Urinary bladder (tissue), 4 donors: ENCODE measurements around the gene OTOS. TPM values are rescaled to one million over a fixed set of nuclear protein-coding genes. Genes with fewer than 3 reads are reported as not detected.

Experiments used
- DNase-seq: peaks from one replicate; pipeline ENCODE4 v3.0.0-alpha.2; 2015; ENCODE audit errors: extremely low spot score
- H3K27ac ChIP-seq: one replicate; pipeline ENCODE4 v1.5.1; 2013; ENCODE audit warnings: low read depth, mild to moderate bottlenecking, moderate library complexity
- H3K36me3 ChIP-seq: one replicate; pipeline ENCODE4 v1.6.1; 2013; ENCODE audit warnings: mild to moderate bottlenecking, moderate library complexity; ENCODE audit not compliant: insufficient read depth
- H3K4me1 ChIP-seq: one replicate; pipeline ENCODE4 v1.6.1; 2013; ENCODE audit warnings: mild to moderate bottlenecking, moderate library complexity; ENCODE audit not compliant: insufficient read depth
- H3K4me3 ChIP-seq: one replicate; pipeline ENCODE4 v1.5.1; 2013; ENCODE audit warnings: low read depth, low read length
- WGBS: extraction: QIAGEN DNeasy Blood & Tissue Kit; methylation state at CpG from one replicate; pipeline ENCODE4 v1.1.7; 2013; 5-methylcytosine and 5-hydroxymethylcytosine counted together
- polyA plus RNA-seq: library from polyadenylated mRNA; stranded (reverse); fragments of 200-250 nt; gene quantifications from one replicate; pipeline ENCODE4 v1.2.3, GENCODE V29; 2013
- total RNA-seq: library from RNA; depleted of rRNA; stranded (reverse); fragments of >200 nt; gene quantifications from one replicate; pipeline ENCODE4 v1.2.3, GENCODE V29; 2014
- donor health status: healthy with polysubstance abuse.
- donor health status: healthy.

OTOS gene
- total and polyA plus RNA-seq, 2 donors = not detected

DNA sequence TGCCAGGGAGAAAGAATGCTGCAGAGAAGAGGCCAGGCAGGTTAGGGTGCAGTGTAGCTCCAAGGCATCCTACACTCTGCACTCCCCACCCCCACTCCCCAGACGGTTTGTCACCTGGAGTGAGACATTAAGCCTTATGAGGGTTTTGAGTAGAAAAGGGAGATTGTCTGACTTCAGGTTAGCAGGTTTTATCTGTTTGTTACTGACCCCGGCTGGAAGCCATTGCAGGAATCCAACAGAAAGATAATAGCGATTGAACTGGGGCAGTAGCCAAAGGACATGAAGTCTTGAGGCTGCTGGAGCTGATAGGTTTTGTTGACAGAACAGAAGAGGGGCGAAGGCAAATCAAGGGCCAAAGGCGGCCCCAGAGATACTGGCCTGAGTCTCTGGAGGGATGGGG is 51.2 kb downstream of the OTOS start:
- H3K27ac ChIP-seq = no peak overlapping the region
- no peak overlapping the region for H3K4me3 ChIP-seq
- no peaks in the 10 kb centered on the region for H3K4me1 ChIP-seq
- WGBS = 64% methylated on average over 5 of the region's 5 CpGs
- H3K36me3 ChIP-seq = no peaks in the 10 kb centered on the region
- no peak for DNase-seq

Other genes with a start within 250 kb of the OTOS start
- 71.3 TPM for gene NDUFA10, start 115.3 kb downstream of the OTOS start, total RNA-seq
- gene NDUFA10, start 115.3 kb downstream of the OTOS start, polyA plus RNA-seq = 89.7 TPM
- gene OR6B2, start 110.2 kb downstream of the OTOS start, total RNA-seq = not detected
- gene OR6B2, start 110.2 kb downstream of the OTOS start, polyA plus RNA-seq = not detected
- gene OR6B3, start 87.1 kb downstream of the OTOS start, total RNA-seq = not detected
- gene OR6B3, start 87.1 kb downstream of the OTOS start, polyA plus RNA-seq = not detected
- gene COPS9, start 4.4 kb downstream of the OTOS start, total RNA-seq = 53.5 TPM
- 217 TPM for gene COPS9, start 4.4 kb downstream of the OTOS start, polyA plus RNA-seq